ENCODE measurements around the gene SERPINB7.

SERPINB7 gene

DNA sequence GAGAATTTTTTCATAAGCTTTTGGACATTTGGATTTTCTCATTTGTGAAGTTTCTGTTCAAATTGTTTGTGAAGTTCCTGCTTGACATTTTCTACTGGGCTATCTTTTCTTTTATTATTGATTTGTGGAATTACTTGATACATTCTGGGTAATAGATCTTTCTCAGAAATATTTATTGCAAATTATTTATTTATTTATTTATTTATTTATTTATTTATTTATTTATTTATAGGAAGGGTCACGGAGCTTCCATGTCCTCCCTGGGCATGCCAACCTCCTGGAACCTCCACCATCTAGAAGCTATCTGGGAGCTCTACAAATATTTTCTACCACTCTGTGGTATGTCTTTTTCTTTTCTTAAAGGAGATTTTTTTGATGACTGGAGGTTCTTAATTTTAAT, 25.7 kb upstream of the SERPINB7 start:
- DNase-seq (no peak), ATAC-seq (ENCODE audit: insufficient read depth, low read depth) (no peak)
- no peaks in the 10 kb centered on the region for H4K20me1 ChIP-seq (ENCODE audit: insufficient read depth, low read length)
- no peaks in the 10 kb centered on the region for H3K79me2 ChIP-seq (ENCODE audit: insufficient read depth, low read length)
- H3K4me1 ChIP-seq (ENCODE audit: insufficient read depth, low read length) = no peaks in the 10 kb centered on the region
- no peaks in the 10 kb centered on the region for H3K36me3 ChIP-seq (ENCODE audit: insufficient read depth, low read length)
- H3K27ac ChIP-seq (ENCODE audit: low read length) = no peak overlapping the region
- no peaks in the 10 kb centered on the region for H3K9me3 ChIP-seq (ENCODE audit: insufficient read depth, low read length, severe bottlenecking)
- H3K4me3 ChIP-seq (ENCODE audit: low read depth in 1 of 2, low read length in 2 of 2) = no peak overlapping the region
- H3K27me3 ChIP-seq (ENCODE audit: insufficient read depth, low read length, poor library complexity) = no peaks in the 10 kb centered on the region
- no peak overlapping the region for H3K4me2 ChIP-seq (ENCODE audit: insufficient read depth, low read length)
- no peak for TF ChIP-seq EZH2 (IDR thresholded peaks at IDR 0.05; ENCODE audit: borderline replicate concordance, low read depth, low read length, severe bottlenecking)
- TF ChIP-seq, protein P1, sequence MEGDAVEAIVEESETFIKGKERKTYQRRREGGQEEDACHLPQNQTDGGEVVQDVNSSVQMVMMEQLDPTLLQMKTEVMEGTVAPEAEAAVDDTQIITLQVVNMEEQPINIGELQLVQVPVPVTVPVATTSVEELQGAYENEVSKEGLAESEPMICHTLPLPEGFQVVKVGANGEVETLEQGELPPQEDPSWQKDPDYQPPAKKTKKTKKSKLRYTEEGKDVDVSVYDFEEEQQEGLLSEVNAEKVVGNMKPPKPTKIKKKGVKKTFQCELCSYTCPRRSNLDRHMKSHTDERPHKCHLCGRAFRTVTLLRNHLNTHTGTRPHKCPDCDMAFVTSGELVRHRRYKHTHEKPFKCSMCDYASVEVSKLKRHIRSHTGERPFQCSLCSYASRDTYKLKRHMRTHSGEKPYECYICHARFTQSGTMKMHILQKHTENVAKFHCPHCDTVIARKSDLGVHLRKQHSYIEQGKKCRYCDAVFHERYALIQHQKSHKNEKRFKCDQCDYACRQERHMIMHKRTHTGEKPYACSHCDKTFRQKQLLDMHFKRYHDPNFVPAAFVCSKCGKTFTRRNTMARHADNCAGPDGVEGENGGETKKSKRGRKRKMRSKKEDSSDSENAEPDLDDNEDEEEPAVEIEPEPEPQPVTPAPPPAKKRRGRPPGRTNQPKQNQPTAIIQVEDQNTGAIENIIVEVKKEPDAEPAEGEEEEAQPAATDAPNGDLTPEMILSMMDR (IDR thresholded peaks at IDR 0.05; ENCODE audit: borderline replicate concordance, extremely low read depth, low read length, poor library complexity, severe bottlenecking) = no peak
- H2AFZ ChIP-seq (ENCODE audit: low read depth, low read length) = no peak overlapping the region
- H3K9ac ChIP-seq (ENCODE audit: low read depth, low read length) = no peak overlapping the region

DNA sequence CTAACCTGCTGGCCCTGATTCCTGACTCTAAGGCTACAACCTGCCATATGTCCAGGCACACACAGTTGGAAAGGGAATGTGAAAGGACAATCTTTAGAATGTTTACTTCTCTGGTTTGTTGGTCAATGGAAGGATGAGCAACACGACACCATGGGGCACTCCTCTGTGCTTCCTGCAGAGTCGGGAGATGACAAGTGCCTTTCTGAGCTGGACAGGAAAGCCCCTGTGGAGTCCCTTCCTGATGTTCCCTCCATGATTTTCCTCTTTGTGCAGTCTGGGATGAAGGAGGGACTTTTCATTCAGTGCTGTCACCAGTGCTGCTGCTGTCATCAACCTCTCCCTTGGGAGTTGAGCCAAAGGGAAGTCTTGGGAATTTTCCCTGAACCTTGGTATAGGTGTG, 22.6 kb upstream of the SERPINB7 start:
- H2AFZ ChIP-seq (ENCODE audit: low read depth, low read length) = no peak overlapping the region
- H3K4me1 ChIP-seq (ENCODE audit: insufficient read depth, low read length) = no peaks in the 10 kb centered on the region
- no peak overlapping the region for H3K4me3 ChIP-seq (ENCODE audit: low read depth in 1 of 2, low read length in 2 of 2)
- no peak overlapping the region for H3K27ac ChIP-seq (ENCODE audit: low read length)
- H3K4me2 ChIP-seq (ENCODE audit: insufficient read depth, low read length) = no peak overlapping the region
- no peaks in the 10 kb centered on the region for H4K20me1 ChIP-seq (ENCODE audit: insufficient read depth, low read length)
- no peak for ATAC-seq (ENCODE audit: insufficient read depth, low read depth)
- H3K9me3 ChIP-seq (ENCODE audit: insufficient read depth, low read length, severe bottlenecking) = no peaks in the 10 kb centered on the region
- no peaks in the 10 kb centered on the region for H3K27me3 ChIP-seq (ENCODE audit: insufficient read depth, low read length, poor library complexity)
- H3K79me2 ChIP-seq (ENCODE audit: insufficient read depth, low read length) = no peaks in the 10 kb centered on the region
- DNase-seq = no peak
- H3K36me3 ChIP-seq (ENCODE audit: insufficient read depth, low read length) = no peaks in the 10 kb centered on the region
- no peak overlapping the region for H3K9ac ChIP-seq (ENCODE audit: low read depth, low read length)
- no peak for TF ChIP-seq EZH2 (IDR thresholded peaks at IDR 0.05; ENCODE audit: borderline replicate concordance, low read depth, low read length, severe bottlenecking)
- TF ChIP-seq, protein P1 (IDR thresholded peaks at IDR 0.05; ENCODE audit: borderline replicate concordance, extremely low read depth, low read length, poor library complexity, severe bottlenecking) = no peak

DNA sequence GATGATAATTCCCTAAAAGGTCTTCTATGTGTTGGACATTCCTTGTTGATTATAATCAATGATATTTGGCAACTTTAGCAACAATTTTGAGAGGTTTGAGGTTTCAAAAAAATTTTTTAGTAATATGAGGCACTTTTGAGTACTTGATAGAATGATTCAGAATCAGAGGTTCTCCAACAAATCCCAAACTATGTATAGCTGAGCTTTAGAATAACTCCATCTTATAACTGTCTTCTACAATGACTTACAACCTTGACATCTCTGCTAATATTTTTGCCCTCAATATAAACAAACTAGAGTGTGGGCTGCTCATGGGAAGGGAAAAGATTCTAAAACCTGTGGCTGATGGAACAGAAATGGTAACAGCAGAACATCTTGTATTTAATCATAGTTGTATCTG, 21.5 kb upstream of the SERPINB7 start:
- DNase-seq = no peak
- no peak for ATAC-seq (ENCODE audit: insufficient read depth, low read depth)
- Histone ChIP-seq H3K27ac (ENCODE audit: low read length) (no peak overlapping the region), H3K4me1 (ENCODE audit: insufficient read depth, low read length) (no peaks in the 10 kb centered on the region), H3K36me3 (ENCODE audit: insufficient read depth, low read length) (no peaks in the 10 kb centered on the region), H2AFZ (ENCODE audit: low read depth, low read length) (no peak overlapping the region), H3K79me2 (ENCODE audit: insufficient read depth, low read length) (no peaks in the 10 kb centered on the region), H3K9ac (ENCODE audit: low read depth, low read length) (no peak overlapping the region), H3K4me2 (ENCODE audit: insufficient read depth, low read length) (no peak overlapping the region), H3K27me3 (ENCODE audit: insufficient read depth, low read length, poor library complexity) (no peaks in the 10 kb centered on the region), H4K20me1 (ENCODE audit: insufficient read depth, low read length) (no peaks in the 10 kb centered on the region), H3K9me3 (ENCODE audit: insufficient read depth, low read length, severe bottlenecking) (no peaks in the 10 kb centered on the region), H3K4me3 (ENCODE audit: low read depth in 1 of 2, low read length in 2 of 2) (no peak overlapping the region)
- TF ChIP-seq, protein P1 (IDR thresholded peaks at IDR 0.05; ENCODE audit: borderline replicate concordance, extremely low read depth, low read length, poor library complexity, severe bottlenecking) = no peak
- no peak for TF ChIP-seq EZH2 (IDR thresholded peaks at IDR 0.05; ENCODE audit: borderline replicate concordance, low read depth, low read length, severe bottlenecking)

DNA sequence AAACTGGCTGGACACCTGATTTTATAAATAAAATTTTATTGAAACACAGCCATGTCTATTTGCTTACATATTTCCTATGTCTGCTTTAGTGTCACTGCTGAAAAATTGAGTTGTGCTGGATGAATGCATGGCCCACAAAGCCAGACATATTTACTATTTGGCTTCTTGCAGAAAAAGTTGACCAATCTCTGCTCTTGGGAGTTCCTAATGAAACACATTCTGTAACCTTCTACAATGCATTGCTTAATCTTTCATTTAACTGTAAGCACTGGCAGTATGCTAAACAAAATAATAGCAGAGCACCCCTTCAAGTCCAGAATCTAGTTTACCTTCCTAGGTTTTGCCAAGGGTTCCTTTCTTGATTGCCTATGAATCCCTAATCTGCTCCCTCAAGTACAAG, 17.7 kb upstream of the SERPINB7 start:
- DNase-seq (no peak), ATAC-seq (ENCODE audit: insufficient read depth, low read depth) (no peak)

More for the DNA sequence above, 17.7 kb upstream of the SERPINB7 start:
- H3K27me3 ChIP-seq (ENCODE audit: insufficient read depth, low read length, poor library complexity) = no peaks in the 10 kb centered on the region
- H4K20me1 ChIP-seq (ENCODE audit: insufficient read depth, low read length) = no peaks in the 10 kb centered on the region
- no peaks in the 10 kb centered on the region for H3K79me2 ChIP-seq (ENCODE audit: insufficient read depth, low read length)
- H3K27ac ChIP-seq (ENCODE audit: low read length) = no peak overlapping the region
- H3K9me3 ChIP-seq (ENCODE audit: insufficient read depth, low read length, severe bottlenecking) = peaks cover 4% of the 10 kb centered on the region
- no peak overlapping the region for H3K4me3 ChIP-seq (ENCODE audit: low read depth in 1 of 2, low read length in 2 of 2)
- H3K4me1 ChIP-seq (ENCODE audit: insufficient read depth, low read length) = no peaks in the 10 kb centered on the region
- no peak overlapping the region for H3K9ac ChIP-seq (ENCODE audit: low read depth, low read length)
- H2AFZ ChIP-seq (ENCODE audit: low read depth, low read length) = no peak overlapping the region
- TF ChIP-seq EZH2 (IDR thresholded peaks at IDR 0.05; ENCODE audit: borderline replicate concordance, low read depth, low read length, severe bottlenecking) = no peak
- TF ChIP-seq, protein P1 (IDR thresholded peaks at IDR 0.05; ENCODE audit: borderline replicate concordance, extremely low read depth, low read length, poor library complexity, severe bottlenecking) = no peak
- no peak overlapping the region for H3K4me2 ChIP-seq (ENCODE audit: insufficient read depth, low read length)
- no peaks in the 10 kb centered on the region for H3K36me3 ChIP-seq (ENCODE audit: insufficient read depth, low read length)

Measured in DND-41 (cell line).